Bronchial epithelial cell (primary cell): Measurements from ENCODE around the gene CLIC3. TPM values are rescaled to one million over a fixed set of nuclear protein-coding genes. Genes with fewer than 3 reads are reported as not detected.

Source experiments
- DNase-seq: peaks from one replicate; pipeline ENCODE4 v3.0.0-alpha.2; 2010; ENCODE audit warnings: low read depth
- FAIRE-seq: peaks from 2 replicates; lab custom pipeline; 2011; peaks lifted over from hg19 to GRCh38; lab: Jason Lieb, UNC
- H3K27me3 ChIP-seq: 2 replicates; pipeline ENCODE4 v1.5.1; 2011; ENCODE audit warnings: low read length; ENCODE audit not compliant: control insufficient read depth, insufficient read depth
- H3K36me3 ChIP-seq: 2 replicates; pipeline ENCODE4 v1.5.1; 2011; ENCODE audit warnings: low read length; ENCODE audit not compliant: control insufficient read depth, insufficient read depth
- H3K4me3 ChIP-seq: 2 replicates; pipeline ENCODE4 v1.5.1; 2011; ENCODE audit warnings: mild to moderate bottlenecking, low read depth, low read length, control low read depth
- CTCF ChIP-seq: IDR thresholded peaks from 2 replicates; pipeline ENCODE4 v1.5.1; 2011; ENCODE audit warnings: mild to moderate bottlenecking, moderate library complexity, low read length, control low read depth, inconsistent platforms; ENCODE audit not compliant: insufficient read depth, severe bottlenecking
- total RNA-seq: library from RNA; depleted of rRNA; stranded (reverse); fragments of >200 nt; gene quantifications from 2 replicates; pipeline ENCODE4 v1.2.1, GENCODE V29; 2014

Gene CLIC3
- total RNA-seq, 1 donor from 2014 or later: 2.1 TPM

GRCh38 chr9:137021568-137021978, 25.2 kb upstream of the CLIC3 start:
- FAIRE-seq (no peak), DNase-seq (no peak)
- H3K4me3 ChIP-seq: no peak overlapping the region
- no peak for TF ChIP-seq CTCF
- no peaks in the 10 kb centered on the region for H3K27me3 ChIP-seq
- no peaks in the 10 kb centered on the region for H3K36me3 ChIP-seq

GRCh38 chr9:137020771-137021567, 24.6 kb upstream of the CLIC3 start:
- FAIRE-seq (no peak), DNase-seq (no peak)
- no peak for TF ChIP-seq CTCF
- no peaks in the 10 kb centered on the region for H3K27me3 ChIP-seq
- peaks cover 2% of the 10 kb centered on the region for H3K36me3 ChIP-seq
- no peak overlapping the region for H3K4me3 ChIP-seq

- peaks cover 3% of the 10 kb centered on the region for H3K36me3 ChIP-seq
- H3K27me3 ChIP-seq: no peaks in the 10 kb centered on the region
- H3K4me3 ChIP-seq: no peak overlapping the region
- TF ChIP-seq CTCF: no peak
- FAIRE-seq (no peak), DNase-seq (no peak)
These were observed 23.7 kb upstream of the CLIC3 start for GRCh38 chr9:137019891-137020683.

- DNase-seq (no peak), FAIRE-seq (no peak)
- no peak for TF ChIP-seq CTCF
- Histone ChIP-seq H3K4me3 (no peak overlapping the region), H3K27me3 (no peaks in the 10 kb centered on the region), H3K36me3 (peaks cover 7% of the 10 kb centered on the region)
These were observed 22.6 kb upstream of the CLIC3 start for GRCh38 chr9:137018761-137019559.

GRCh38 chr9:137017791-137018497, 21.6 kb upstream of the CLIC3 start:
- FAIRE-seq (no peak), DNase-seq (no peak)
- TF ChIP-seq CTCF: no peak
- Histone ChIP-seq H3K4me3 (no peak overlapping the region), H3K36me3 (peaks cover 7% of the 10 kb centered on the region), H3K27me3 (no peaks in the 10 kb centered on the region)
